ENCODE data around the gene NCCRP1.

NCCRP1 gene

DNA sequence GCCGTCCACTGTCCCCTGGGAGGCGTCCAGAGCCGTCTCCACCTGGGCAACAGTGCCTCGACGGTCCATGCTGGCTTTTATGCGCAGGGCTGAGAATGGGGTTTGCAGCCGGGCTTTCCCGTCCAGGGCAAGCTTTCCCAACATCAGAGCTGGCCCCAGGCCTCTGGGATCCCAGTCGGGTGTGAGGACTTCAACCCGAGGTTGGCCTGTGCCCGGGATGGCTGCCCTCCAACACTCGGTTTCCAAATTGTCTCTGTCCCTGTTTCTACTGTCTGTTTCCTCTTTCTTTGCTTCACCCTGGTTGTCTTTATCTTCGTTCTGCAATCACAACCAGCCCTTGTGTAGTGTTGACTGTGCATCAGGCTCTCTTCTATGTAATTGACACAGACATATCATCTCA lies 52.0 kb downstream of the NCCRP1 start, which contains the start of gene IFNL4:
IFNL4 (minus strand) TSS at position 51 of the 400 bp plus-strand sequence.
- DNase-seq = no peak

DNA sequence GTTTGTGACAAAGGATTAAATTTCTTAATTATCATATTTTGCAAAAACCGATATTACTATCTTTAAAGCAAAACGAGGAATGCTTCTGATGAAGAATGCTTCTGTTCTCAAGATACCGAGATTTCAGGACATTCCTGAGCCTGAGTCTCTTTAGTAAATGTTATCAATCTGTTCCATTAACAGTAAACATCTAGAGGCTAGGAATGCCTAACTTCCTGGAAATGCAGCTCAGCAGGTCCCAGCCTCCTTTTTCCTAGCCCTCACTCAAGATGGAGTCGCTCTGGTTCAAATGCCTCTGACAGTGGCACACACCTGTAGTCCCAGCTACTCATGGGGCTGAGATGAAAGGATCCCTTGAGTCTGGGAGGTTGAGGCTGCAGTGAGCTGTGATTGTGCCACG lies 54.3 kb downstream of the NCCRP1 start:
- DNase-seq = no peak

Measured in activated CD4-positive, alpha-beta T cell treated with anti-CD3 and anti-CD28 coated beads, Interleukin-2, amount 50 U/mL, for 4 hours (primary cell).